ENCODE data around the gene APOC3. TPM values are rescaled to one million over a fixed set of nuclear protein-coding genes. Genes with fewer than 3 reads are reported as not detected.

Gene APOC3
- total RNA-seq = not detected

DNA sequence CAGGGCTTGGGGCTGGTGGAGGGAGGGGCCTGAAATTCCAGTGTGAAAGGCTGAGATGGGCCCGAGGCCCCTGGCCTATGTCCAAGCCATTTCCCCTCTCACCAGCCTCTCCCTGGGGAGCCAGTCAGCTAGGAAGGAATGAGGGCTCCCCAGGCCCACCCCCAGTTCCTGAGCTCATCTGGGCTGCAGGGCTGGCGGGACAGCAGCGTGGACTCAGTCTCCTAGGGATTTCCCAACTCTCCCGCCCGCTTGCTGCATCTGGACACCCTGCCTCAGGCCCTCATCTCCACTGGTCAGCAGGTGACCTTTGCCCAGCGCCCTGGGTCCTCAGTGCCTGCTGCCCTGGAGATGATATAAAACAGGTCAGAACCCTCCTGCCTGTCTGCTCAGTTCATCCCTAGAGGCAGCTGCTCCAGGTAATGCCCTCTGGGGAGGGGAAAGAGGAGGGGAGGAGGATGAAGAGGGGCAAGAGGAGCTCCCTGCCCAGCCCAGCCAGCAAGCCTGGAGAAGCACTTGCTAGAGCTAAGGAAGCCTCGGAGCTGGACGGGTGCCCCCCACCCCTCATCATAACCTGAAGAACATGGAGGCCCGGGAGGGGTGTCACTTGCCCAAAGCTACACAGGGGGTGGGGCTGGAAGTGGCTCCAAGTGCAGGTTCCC is at the start of gene APOC3:
Gene APOC3, plus strand, starts transcription at position 383 of the 659 bp plus-strand sequence. CDS start 676 bp downstream, outside the sequence.

DNA sequence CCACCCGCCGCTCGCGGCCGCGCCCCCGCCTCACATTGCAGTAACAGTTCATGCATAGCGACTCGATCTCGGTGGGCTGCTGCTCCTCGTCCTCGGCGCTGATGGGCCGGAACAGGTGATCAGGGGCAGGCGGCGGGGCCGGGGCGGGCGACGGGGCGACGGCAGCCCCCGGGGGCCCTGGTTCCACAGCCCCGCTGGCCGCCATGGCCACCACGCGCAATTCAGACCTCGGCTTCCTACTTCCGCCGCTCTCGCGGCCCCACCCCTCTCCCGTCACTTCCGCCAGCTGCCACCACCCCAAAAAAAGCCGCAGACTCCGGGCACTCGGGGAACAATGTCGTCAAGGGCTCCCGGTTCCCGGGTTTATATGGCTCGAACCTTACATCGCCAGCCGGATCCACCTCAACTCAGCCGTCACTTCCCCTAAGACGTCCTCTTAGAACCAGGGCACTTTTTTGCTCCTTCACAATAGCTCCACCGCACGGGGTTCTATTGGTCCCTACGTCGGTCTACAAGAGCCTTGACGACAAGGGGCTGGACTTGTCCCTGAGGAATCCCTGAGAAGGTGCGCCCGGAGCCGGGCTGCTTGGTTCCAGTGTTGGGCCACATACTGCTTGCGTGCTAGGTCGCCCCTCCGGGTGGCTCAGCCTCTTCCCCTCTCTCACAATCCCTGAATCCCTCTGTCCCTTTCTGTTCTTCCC is 41.8 kb upstream of the APOC3 start, which contains the start of gene ZPR1:
Gene ZPR1, minus strand, starts transcription at position 238 of the 701 bp plus-strand sequence. Its CDS starts 33 bp downstream, at position 205.

GRCh38 chr11:116791813-116792143 is 37.9 kb upstream of the APOC3 start, which contains the start of gene APOA5:
APOA5 (minus strand) TSS chr11:116791879; CDS start chr11:116791860, 19 bp downstream.

GRCh38 chr11:116823031-116823843 is 6.5 kb upstream of the APOC3 start, which contains the start of gene APOA4:
APOA4 (minus strand) TSS chr11:116823304; CDS start chr11:116823191, 113 bp downstream.

DNA sequence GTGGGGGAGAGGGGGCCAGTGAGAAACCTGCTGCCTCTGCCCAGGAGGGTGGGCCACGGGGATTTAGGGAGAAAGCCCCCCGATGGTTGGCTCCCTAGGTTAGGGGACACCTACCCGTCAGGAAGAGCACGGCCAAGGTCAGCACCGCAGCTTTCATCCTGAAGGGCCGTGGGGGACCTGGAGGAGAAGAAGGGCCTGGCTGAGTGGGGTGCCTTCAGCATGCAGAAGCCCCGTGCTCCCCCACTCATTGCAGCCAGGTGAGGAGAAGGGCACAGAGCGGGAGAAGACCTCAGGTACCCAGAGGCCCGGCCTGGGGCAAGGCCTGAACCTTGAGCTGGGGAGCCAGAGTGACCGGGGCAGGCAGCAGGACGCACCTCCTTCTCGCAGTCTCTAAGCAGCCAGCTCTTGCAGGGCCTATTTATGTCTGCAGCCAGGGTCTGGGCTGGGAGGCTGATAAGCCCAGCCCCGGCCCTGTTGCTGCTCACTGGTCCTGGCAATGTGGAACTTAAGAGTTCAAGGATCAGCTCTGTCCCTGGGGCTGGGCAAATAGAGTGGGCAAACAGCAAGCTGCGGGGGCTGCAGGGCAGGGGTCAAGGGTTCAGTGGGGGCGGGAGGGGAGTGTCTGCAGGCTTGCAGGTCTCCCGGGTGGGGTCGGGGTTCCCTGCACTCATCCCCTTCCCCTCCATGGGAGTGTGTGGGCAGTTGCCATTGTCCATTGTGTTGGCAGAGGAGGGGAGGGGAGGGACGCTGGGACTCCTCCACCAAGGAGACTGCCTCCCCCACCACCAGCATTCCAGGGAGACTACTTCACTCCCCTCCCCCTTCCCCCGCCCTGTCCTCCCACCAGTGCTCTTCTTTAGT is 7.8 kb downstream of the APOC3 start, which contains the start of gene APOA1:
Gene APOA1, minus strand, starts transcription at position 392 of the 861 bp plus-strand sequence. Its CDS starts 235 bp downstream, at position 157.

Other genes with a start within 250 kb of the APOC3 start
- 15.7 TPM for gene BUD13, start 56.9 kb upstream of the APOC3 start, total RNA-seq
- 38.8 TPM for gene ZPR1, start 41.9 kb upstream of the APOC3 start, total RNA-seq
- not detected for gene APOA5, start 38.0 kb upstream of the APOC3 start, total RNA-seq
- not detected for gene APOA4, start 6.6 kb upstream of the APOC3 start, total RNA-seq
- 1.4 TPM for gene APOA1, start 7.7 kb downstream of the APOC3 start, total RNA-seq